Measurements from ENCODE around the gene AOC1.

The AOC1 gene

DNA sequence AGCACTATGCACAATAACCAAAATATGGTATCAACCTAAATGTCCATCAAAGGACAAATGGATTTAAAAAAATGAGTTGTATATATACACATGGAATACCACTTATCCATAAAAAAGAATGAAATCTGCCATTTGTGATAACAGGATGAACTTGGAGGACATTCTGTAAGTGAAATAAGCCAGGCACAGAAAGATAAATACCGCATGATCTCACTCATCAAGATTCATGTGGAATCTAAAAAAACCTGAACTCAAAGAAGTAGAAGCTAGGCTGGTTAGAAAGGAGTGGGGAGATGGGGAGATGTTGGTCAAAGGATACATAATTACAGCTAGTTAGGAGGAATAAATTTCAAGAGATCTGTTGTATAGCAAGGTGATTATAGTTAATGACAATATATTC is 17.3 kb upstream of the AOC1 start:
- no peak for DNase-seq

DNA sequence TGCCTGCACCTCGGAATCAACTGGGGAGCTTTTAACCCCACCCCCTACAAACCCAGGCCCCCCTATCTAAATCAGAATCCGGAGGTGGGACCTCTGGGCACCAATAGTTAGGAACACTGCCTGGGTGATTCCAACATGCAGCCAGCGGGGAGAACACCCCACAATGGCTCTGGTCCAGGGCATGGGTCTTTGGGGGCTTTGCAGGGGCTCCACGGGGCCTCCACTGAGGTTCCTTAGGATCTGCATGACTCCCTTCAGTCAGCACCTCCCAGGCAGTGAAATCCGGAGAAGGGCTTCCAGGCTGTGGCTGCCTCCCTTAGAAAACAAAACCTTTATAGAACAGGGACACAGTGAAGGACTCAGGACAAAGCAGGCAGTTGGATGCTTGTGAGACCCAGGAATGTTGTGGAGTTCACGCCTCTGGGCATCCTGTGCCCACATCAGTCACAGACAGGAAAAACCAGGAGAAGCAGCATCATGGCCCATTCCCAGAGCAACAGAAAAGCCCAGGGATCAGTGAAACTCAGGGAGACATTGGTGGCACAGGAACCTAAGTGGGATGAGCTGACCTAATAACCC is 16.5 kb upstream of the AOC1 start:
- DNase-seq: no peak

DNA sequence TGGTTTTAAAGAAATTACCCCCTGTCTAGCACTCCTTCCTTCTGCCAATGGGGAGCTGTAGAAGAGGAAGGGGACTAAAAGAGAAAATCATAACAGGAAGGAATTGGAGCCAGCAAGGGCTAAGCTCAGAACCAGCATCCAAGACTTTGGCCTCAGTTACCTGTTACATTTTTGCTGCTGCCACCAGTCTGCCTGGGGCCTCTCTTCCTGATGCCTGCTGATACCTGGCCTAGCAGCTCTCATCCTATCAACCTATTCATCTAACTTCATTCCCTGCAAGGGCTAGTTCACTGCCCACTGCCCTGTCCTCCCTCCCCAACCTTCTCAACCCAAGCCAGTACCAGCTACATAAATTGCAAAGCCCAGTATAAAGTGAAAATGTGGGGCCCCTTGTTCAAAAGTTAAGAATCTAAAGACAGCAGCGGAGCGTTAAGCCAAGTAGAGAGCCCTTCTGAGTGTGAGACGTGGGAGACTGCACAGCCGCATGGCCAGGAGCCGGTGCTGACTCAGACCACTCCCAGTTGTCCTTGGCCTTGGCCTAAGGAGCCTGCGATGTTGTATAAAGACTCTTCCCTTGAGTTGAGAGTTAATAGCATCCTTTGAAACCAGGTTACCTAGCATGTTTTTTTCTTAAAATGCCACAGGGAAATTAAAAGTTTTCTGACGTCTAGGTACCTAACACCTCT is 13.2 kb upstream of the AOC1 start:
- no peak for DNase-seq

DNA sequence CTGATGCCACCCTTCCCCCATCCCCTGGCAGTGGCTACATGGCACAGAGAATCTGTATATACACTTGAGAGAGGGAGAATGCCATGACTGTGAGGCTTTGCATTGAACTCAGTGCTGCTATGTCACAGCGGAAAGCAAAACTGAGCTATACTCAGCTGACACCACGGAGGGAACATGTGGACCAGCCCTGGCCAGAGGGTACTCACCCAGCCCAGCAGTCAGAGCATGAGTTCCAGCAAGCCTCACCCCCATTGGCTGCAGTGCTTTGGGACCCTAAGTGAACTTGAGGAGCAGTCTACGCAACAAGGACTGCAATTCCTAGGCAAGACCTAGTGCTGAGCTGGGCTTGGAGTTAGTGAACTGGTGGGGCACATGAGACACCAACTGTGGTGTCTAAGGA is 10.3 kb upstream of the AOC1 start:
- DNase-seq: no peak

DNA sequence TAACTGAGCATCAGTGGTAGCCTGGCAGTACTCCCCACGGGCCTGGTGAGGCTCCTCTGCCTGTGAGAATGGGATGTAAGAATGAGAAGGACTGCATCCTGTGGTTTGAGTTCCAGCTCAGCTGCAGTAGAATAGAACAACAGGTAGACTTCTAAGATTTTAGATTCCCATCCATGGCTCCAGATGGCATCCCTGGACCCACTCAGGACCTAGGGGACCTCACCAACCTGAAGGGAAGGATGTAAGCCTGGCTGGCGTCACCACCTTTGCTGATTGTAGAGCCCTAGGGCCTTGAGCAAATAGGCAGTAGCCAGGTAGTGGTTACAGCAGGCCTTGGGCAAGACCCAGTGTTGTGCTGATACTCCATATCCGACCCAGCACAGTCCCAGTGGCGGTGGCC is 9.6 kb upstream of the AOC1 start:
- no peak for DNase-seq

DNA sequence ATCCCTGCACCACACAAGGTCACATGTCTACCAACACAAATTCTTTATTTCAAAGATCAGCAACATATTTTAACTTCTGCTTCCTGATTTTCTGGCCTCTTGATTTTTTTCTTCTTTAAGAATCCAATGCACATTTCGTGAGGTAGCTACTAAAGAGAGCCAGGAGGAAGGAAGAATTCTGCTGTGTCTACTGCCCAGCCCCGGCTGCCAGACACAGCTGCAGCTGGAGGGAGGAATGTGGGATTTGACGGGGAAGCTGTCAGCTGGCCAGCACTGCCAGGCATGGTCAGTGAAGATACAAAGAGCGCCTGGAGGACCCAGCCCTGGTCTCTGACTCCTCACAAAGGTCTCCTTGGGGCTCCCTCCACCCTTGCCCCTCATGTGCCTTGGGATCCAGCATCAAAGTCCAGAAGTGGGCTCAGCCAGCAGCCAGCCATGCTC is 6.9 kb upstream of the AOC1 start:
- no peak for DNase-seq

DNA sequence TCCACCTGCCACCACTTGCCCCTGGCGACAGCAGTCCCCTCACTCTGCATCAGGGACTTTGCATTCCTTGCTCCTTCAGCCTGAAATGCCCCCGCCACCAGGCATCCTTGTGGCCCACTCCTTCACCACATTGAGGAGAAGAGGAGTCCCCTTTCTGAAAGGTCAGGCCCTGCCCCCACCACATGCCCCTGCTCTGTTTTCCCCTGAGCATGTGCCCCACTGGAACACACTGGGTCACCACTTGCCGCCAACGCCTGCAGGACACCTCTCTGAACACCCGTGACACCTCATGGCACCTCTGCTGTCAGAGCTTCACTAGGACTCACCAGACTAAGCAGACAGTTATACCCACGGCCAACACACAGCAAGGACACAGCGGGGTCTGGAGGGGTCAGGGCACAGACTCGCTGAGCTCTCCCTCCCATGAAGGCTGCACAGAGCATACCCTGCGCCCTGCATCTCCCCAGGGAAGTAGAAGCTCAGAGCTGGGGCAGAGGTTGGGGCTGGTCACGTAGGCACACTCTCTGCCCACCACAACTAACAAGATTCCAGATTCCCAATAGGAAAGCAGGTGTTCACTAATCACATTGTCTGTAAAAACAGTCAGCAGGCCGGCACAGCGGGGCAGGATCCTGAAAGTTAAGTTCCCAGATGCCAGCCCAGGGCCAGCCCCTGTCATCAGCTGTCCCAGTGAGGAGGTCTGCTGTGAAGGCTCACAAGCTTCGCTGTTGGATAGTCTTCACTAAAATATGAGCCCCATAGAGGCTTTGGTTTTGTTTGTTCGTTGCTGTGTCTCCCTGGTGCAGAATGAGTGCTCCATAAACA is 5.8 kb upstream of the AOC1 start:
- DNase-seq: no peak

DNA sequence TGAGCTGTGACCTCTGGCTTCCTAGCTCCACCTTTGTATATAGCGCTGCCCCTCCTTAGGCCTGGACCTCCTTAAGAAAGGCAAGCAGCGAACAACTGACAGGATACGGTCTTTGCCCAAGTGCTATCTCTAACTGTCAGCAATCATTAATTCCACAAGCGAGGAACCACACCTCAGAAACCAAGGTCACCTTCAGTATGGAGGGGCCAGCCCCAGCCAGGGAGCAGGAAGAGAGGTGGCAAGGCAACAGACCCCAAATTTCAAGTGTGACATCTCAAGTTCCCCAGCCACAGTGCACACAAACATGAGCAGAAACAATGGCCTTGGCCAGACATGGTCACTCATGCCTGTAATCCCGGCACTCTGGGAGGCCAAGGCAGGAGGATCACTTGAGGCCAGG is 4.8 kb upstream of the AOC1 start:
- DNase-seq: no peak

DNA sequence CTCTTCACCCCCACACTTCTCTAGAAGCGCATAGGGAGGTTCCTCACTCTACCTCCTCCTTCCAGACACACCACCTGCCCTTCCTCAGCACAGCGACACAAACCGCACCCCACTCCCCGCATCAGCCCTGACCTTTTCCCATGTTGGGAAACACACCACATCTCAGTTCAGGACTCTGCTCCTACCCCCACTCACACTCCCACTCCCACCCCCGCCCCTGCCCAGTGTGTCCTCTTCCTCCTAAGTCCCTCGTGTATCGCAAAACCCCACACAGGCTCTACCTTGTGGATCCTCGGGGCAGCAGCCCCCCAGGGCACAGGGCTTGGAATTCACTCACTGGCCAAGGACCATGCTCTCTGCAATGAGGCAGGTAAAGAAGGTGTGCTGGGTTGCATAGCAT is 4.2 kb upstream of the AOC1 start:
- no peak for DNase-seq

DNA sequence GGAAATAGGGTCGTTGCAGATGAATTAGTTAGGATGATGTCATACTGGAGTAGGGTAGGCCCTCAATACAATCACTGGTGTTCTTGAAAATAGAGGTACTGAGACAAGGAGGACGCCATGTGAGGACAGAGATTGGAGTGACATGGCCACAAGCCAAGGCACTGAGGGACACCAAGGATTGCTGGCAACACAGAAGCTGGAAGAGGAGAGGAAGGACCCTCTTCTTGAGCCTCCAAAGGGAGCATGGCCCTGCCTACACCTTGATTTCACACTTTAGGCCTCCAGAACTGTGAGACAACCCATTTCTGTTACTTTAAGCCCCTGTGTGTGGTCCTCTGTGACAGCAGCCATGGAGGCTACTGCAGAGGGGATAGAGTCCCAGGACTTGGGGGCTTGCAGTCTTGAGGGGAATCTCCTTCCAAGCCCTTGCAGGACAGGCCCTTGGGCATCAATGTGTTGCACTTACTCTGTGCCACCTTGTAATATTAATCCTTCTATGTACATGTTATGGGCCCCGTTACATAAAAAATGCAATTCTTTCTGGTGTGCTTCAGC is 3.7 kb upstream of the AOC1 start:
- DNase-seq: no peak

DNA sequence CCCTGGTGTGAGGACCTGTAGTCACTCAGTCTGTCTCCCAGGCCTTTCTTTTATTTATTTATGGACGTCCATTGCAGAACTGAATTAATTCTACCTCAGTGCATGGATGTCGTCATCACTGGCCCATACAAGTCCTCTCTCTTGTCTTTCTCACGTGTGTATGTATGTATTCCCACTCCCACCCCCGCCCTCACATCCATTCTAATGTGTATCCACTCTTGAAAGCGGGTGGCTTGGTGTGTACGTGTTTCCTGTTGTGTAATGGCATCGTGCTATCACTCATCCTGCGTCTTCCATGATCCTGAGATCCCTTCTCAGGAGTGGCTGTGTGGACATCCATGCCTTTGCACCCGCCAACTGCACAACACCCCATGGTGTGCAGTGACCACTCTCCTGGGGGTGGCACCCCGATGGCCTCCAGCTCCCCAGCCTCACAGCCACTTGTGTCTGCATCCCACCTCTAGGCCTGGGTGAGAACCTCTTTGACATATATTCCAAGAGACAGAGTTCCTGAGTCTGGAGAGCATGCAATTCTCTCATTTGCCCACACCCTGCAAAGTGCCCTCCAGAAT is 3.0 kb upstream of the AOC1 start:
- no peak for DNase-seq

DNA sequence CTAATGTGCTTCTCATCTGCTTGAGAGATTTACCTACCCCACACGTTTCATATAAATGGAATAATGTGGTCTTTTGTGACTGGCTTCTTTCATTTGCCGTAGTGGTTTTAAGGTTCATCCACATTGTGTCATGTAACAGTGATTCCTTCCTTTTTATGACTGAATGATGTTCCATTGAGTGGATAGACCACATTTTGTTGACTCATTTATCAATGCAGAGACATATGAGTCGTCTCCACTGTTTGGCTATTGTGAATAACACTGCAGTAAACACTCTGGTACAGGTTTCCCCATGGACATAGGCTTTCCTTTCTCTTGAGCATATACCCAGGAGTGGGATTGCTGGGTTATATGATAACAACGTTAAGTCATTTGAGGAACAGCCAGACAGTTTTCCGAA is 2.0 kb upstream of the AOC1 start:
- DNase-seq: no peak

DNA sequence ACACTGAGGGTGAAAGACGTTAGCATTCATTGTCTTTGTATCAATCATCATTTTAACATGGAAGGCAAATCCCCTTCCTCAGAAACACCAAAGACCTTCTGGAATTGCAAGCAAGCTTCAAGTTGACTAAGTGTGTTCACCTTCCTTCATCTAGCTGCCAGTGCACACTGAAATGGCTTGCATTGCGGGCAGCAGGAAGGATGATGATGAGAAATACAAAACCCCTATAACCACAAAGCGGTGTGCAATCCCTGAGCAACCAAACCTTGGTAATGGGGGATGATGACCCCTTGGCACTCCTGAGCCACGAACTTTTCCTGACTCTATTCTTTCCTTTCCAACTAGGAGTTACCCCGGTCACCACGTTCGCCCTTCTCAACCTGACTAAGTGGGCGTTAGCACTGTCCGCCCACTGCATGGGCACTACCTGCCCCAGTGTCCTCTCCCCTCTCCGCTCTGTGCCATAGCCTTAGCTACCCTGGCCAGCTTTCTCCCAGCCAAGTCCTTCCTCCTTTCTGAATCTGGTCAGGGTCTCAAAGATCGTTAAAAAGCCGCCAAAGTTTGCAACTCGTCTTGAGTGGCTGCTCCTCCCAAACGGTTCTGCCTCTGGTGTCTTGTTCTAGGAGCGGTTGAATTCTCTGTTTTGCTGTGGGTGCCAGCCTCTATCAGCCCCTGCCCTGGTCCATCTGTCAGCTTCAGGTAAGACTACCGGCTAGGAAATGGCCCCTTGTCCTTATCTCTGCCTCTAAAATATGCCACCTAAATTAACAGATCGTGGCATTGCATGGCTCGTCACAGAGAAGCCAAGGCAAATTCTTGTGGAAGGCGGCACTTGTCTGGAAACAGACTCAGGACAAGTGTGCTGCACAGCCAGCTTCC is 586 bp upstream of the AOC1 start:
- no peak for DNase-seq

DNA sequence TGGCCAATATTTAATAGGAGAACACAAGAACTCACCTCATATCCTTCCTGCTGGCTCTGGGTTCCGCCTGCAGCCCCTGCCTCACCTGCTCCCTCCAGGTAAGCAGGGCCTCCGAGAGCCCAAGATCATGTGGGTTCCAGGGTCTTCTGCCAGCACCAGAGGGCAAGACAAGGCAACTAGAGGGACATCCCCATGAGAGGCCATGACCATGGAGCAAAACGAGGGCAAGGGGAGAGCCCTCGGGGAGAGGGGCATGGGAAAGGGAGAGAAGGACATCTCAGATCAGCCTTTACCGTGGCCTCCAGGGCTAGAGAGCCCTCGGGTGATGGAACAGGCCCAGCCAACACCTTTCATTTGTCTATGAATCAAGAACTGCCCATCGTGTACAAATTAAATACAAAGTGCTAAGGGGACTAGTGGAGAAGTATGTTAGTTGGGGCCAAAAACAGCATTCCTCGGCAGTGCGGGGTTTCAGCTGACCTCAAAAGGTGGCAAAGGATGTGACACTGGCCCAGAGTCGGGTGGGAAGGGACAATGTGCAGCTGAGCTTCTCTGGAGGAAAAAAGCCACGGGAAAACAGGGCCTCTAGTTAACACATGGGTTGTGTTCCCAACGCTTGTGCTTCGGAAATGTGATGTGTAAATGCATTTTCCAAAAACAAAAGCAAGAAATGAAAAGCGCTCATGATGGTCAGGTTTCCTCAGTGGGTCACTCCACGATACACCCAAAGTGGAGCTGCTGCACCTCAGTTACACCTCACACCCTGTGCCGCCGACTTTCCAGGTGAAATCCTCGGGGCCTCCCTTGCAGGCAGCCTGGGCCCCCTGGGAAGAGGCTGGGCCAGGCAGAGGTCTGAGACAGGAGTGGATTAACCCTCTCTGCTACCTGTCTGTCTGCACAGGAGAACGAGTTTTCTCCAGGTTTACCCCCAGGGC is 2.0 kb downstream of the AOC1 start:
- DNase-seq: no peak

DNA sequence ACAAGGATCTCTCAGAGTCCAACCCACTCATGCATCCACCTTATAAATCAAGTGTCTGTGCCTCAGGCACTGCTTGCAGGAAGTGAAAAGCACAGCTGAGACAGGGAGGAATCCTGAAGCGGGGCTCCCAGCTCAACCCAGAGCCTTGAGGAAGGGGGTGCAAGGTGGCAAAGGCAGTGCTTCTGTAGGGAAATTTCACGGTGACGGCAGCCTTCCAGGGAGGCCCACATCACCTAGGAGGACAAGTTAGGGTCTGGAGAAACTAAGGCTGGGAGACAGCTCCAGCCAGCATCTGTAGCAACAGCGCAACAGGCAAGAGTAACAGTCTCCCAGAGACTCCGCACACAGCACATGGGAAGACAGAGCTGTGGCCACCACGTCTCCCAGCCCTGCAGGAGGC is 2.7 kb downstream of the AOC1 start:
- no peak for DNase-seq

DNA sequence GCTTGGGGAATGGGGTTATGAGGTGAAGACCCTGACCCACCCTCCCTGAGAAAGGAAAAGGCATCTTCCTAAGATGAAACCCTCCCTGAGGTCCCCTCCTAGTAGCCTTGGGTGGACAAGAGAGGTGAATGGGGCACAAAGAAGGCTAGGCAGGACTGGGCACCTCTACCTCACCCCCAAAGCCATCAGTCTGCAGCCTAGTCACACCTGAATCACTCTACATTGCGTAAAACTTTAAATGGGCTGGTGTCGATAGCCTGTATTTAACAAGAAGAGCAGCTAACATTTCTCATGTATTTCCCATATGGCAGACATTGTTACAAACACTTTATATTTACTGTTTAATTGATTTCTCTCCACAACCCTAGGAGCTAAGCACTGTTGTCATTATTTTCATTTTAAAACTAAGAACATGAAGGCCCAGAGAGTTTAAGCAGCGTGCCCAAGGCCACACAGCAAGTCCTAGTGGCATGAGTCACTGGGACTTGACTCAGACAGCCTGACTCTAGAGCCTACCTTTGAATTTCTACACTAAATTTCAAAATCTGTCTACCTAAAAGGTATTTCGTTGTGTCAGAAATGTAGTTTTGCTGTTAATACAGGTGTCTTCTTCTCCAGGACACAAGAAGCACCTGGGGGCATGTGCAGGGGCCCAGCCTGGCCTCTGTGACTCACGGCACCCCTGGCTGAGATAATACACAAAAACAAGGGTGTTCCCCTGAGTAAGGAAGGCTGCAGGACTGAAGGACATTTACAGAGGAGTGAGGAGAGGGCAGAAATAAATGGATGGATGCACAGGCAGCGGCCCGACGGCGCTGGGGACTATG is 3.4 kb downstream of the AOC1 start:
- DNase-seq: no peak

DNA sequence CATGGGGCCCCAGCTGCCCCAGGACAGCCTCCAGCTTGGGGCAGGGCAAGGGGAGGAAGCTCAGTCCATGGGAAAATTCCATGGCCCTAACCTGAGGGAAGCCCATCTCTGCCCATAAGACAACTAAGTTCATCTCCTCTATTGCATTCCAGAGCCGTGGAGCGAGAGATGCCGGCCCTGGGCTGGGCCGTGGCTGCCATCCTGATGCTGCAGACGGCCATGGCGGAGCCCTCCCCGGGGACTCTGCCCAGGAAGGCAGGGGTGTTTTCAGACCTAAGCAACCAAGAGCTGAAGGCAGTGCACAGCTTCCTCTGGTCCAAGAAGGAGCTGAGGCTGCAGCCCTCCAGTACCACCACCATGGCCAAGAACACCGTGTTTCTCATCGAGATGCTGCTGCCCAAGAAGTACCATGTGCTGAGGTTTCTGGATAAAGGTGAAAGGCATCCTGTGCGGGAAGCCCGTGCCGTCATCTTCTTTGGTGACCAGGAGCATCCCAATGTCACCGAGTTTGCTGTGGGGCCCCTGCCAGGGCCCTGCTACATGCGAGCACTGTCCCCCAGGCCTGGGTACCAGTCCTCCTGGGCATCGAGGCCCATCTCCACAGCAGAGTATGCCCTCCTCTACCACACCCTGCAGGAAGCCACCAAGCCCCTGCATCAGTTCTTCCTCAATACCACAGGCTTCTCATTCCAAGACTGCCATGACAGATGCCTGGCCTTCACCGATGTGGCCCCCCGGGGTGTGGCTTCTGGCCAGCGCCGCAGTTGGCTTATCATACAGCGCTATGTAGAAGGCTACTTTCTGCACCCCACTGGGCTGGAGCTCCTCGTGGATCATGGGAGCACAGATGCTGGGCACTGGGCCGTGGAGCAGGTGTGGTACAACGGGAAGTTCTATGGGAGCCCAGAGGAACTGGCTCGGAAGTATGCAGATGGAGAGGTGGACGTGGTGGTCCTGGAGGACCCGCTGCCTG is 4.3 kb downstream of the AOC1 start:
- no peak for DNase-seq

DNA sequence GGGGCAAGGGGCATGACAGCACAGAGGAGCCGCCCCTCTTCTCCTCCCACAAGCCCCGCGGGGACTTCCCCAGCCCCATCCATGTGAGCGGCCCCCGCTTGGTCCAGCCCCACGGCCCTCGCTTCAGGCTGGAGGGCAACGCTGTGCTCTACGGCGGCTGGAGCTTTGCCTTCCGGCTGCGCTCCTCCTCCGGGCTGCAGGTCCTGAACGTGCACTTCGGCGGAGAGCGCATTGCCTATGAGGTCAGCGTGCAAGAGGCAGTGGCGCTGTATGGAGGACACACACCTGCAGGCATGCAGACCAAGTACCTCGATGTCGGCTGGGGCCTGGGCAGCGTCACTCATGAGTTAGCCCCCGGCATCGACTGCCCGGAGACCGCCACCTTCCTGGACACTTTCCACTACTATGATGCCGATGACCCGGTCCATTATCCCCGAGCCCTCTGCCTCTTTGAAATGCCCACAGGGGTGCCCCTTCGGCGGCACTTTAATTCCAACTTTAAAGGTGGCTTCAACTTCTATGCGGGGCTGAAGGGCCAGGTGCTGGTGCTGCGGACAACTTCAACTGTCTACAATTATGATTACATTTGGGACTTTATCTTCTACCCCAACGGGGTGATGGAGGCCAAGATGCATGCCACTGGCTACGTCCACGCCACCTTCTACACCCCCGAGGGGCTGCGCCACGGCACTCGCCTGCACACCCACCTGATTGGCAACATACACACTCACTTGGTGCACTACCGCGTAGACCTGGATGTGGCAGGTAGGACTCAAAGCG is 5.1 kb downstream of the AOC1 start:
- DNase-seq: no peak
